CD4-positive, alpha-beta memory T cell (primary cell): ENCODE measurements around the gene CBX5. TPM values are rescaled to one million over a fixed set of nuclear protein-coding genes. Genes with fewer than 3 reads are reported as not detected.
A peak's percentile ranks its signal among the peaks of the same experiment; 100 is the strongest.
"Not testable (repeated sequence)": the region's sequence is repeated elsewhere in the genome, so short reads cannot be mapped to it uniquely, and the experiment has no call there.

Experiments used
- CTCF ChIA-PET: fragments of 350-600 bp; sonication (Branson Sonifier 250); formaldehyde crosslinking; loops from one replicate; lab custom pipeline; 2021; ENCODE audit warnings: inconsistent platforms; ENCODE audit not compliant: partially characterized antibody; lab: Charles Lee
- POLR2A ChIA-PET: fragments of 350-600 bp; sonication (Branson Sonifier 250); formaldehyde crosslinking; loops from one replicate; lab custom pipeline; 2021; ENCODE audit not compliant: partially characterized antibody; lab: Charles Lee
- DNase-seq, 5 donors: peaks; one replicate each; pipeline versions ENCODE4 v3.0.0 to v3.0.0-alpha.2; 2020 to 2022; ENCODE audit warnings: mixed read lengths in 1 of 5
- H3K27ac ChIP-seq: one replicate; pipeline ENCODE4 v1.7.0; 2013; ENCODE audit warnings: low read depth, low read length
- H3K27me3 ChIP-seq: 2 replicates; pipeline ENCODE4 v1.7.0; 2013; ENCODE audit warnings: mild to moderate bottlenecking, low read length, moderate library complexity; ENCODE audit not compliant: insufficient read depth
- H3K36me3 ChIP-seq: 2 replicates; pipeline ENCODE4 v1.7.0; 2013; ENCODE audit warnings: mild to moderate bottlenecking, low read length, moderate library complexity; ENCODE audit not compliant: insufficient read depth
- H3K4me1 ChIP-seq: 2 replicates; pipeline ENCODE4 v1.7.0; 2013; ENCODE audit warnings: mild to moderate bottlenecking, low read length, moderate library complexity; ENCODE audit not compliant: insufficient read depth
- H3K4me3 ChIP-seq, 2 donors: one replicate each; pipeline ENCODE4 v1.7.0; 2013; ENCODE audit warnings: low read length in 2 of 2, mild to moderate bottlenecking in 1 of 2
- H3K9me3 ChIP-seq, 2 donors: one replicate each; pipeline ENCODE4 v1.7.0; 2013; ENCODE audit warnings: low read length in 2 of 2, control low read depth in 1 of 2; ENCODE audit not compliant: control insufficient read depth in 1 of 2
- H3K27ac Mint-ChIP-seq, 7 donors: one replicate each; pipeline ENCODE4 v1.8.0; 2020 to 2021; ENCODE audit warnings: mixed read lengths in 7 of 7, mild to moderate bottlenecking in 6 of 7, inconsistent platforms in 3 of 7, moderate library complexity in 3 of 7
- H3K27me3 Mint-ChIP-seq, 2 donors: one replicate each; pipeline ENCODE4 v1.8.0; 2020 to 2021; ENCODE audit warnings: mixed read lengths in 2 of 2
- H3K36me3 Mint-ChIP-seq, 2 donors: one replicate each; pipeline ENCODE4 v1.8.0; 2020 to 2021; ENCODE audit warnings: mixed read lengths in 2 of 2, inconsistent platforms in 1 of 2, mild to moderate bottlenecking in 1 of 2
- H3K4me1 Mint-ChIP-seq, 4 donors: one replicate each; pipeline ENCODE4 v1.8.0; 2020 to 2021; ENCODE audit warnings: mixed read lengths in 4 of 4, mild to moderate bottlenecking in 1 of 4
- H3K4me3 Mint-ChIP-seq, 8 donors: one replicate each; pipeline ENCODE4 v1.8.0; 2020 to 2021; ENCODE audit warnings: mixed read lengths in 8 of 8, mild to moderate bottlenecking in 7 of 8, moderate library complexity in 6 of 8, inconsistent platforms in 3 of 8
- H3K9me3 Mint-ChIP-seq, 8 donors: one replicate each; pipeline ENCODE4 v1.8.0; 2020 to 2021; ENCODE audit warnings: mixed read lengths in 8 of 8, mild to moderate bottlenecking in 5 of 8, inconsistent platforms in 3 of 8, moderate library complexity in 1 of 8
- intact Hi-C: fragments of 100-400 bp; cut with micrococcal nuclease; formaldehyde crosslinking; loops from one replicate; pipeline ENCODE4 v1.15.1; 2023
- polyA plus RNA-seq, 2 donors: library from polyadenylated mRNA; unstranded; fragments of 300-500 nt; fragmentation: Illumina TruSeq; gene quantifications; one replicate each; pipeline ENCODE4 v1.2.3, GENCODE V29; 2021
- total RNA-seq, 2 experiments: library from RNA; stranded (reverse); gene quantifications; one replicate each; pipeline ENCODE4 v1.2.3, GENCODE V29; 2021

CBX5 gene
- total and polyA plus RNA-seq, 4 experiments from 2014 or later = 13.3 to 76.3 (median 45.1) TPM

DNA sequence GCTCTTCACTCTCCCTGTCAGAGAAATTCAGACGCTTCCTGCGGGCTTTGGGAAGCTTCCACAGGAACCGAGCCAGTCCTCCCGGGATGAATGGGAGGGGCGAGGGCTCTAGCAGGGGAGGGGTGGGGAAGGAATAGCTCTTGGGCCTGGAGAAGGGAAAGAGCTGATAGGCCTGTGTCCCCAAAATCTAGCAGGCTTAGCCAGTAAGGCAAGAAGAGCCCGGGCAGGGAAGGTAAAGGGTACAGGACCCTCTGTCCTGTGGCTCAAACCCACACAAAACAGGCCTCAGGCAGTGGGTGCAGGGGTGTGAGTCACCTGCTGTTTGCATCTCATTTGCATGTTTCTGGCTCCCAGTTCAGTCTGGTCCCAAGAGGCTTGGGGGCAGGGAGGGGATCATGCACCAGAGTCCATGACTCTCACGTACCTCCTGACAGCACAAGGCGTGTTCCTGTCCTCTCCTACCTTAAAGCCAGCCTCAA is 82.5 kb downstream of the CBX5 start:
- H3K27ac ChIP-seq = no peak overlapping the region
- H3K9me3 ChIP-seq = no peaks in the 10 kb centered on the region
- H3K27me3 Mint-ChIP-seq = peaks cover 45 to 60% of the 10 kb centered on the region in 2 donors
- CTCF ChIA-PET = interaction anchor here (7.5 kb wide), 1 partner anchor 191 kb away, joined by 93 read pairs; the partner anchor contains the start of gene HOXC8
- no peak overlapping the region for H3K4me3 ChIP-seq
- H3K4me1 ChIP-seq = no peaks in the 10 kb centered on the region
- no peaks in the 10 kb centered on the region for H3K36me3 Mint-ChIP-seq
- no peaks in the 10 kb centered on the region for H3K36me3 ChIP-seq
- H3K27ac Mint-ChIP-seq = no peak overlapping the region
- H3K4me1 Mint-ChIP-seq = peaks cover 0 to 17% (median 2%) of the 10 kb centered on the region in 4 donors
- peaks cover 38% of the 10 kb centered on the region for H3K27me3 ChIP-seq
- intact Hi-C loops = no loop called here
- H3K4me3 Mint-ChIP-seq = peak overlapping the region in 1 of 8 donors; percentile 30
- DNase-seq = no peak
- no peaks in the 10 kb centered on the region for H3K9me3 Mint-ChIP-seq
- POLR2A ChIA-PET = no interaction called here

GRCh38 chr12:54197010-54197409 is 82.9 kb downstream of the CBX5 start:
- H3K36me3 Mint-ChIP-seq = no peaks in the 10 kb centered on the region
- intact Hi-C loops = no loop called here
- H3K27me3 Mint-ChIP-seq = peaks cover 46 to 65% of the 10 kb centered on the region in 2 donors
- Histone ChIP-seq H3K27ac (no peak overlapping the region), H3K4me3 (no peak overlapping the region), H3K36me3 (no peaks in the 10 kb centered on the region), H3K4me1 (no peaks in the 10 kb centered on the region), H3K27me3 (peaks cover 38% of the 10 kb centered on the region), H3K9me3 (no peaks in the 10 kb centered on the region)
- ChIA-PET CTCF (interaction anchor here (7.5 kb wide), 1 partner anchor 190 kb away, joined by 93 read pairs; the partner anchor contains the start of gene HOXC8), POLR2A (no interaction called here)
- no peak overlapping the region for H3K27ac Mint-ChIP-seq
- no peaks in the 10 kb centered on the region for H3K9me3 Mint-ChIP-seq
- peak overlapping the region in 1 of 8 donors; percentile 30 for H3K4me3 Mint-ChIP-seq
- H3K4me1 Mint-ChIP-seq = peaks cover 0 to 17% (median 2%) of the 10 kb centered on the region in 4 donors
- DNase-seq = no peak

DNA sequence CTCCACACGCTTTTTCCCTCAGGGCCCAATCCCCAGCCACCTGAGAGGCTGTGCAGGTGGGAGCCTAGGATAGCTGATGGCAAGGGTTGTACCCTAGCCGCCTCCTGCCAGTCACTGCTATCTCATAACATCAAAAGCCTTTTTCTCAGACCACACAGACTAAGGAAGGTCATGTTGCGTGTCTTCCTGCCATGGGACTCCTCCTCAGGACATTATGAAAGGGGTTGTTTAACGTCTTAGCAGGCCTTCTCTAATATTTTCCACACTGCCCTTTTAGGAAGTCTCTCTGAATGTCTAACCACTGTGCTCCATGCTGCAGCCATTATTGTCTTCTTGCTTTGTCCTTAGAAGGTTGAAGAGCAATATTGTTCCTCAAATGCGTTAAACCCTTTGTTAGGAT is 83.5 kb downstream of the CBX5 start:
- H3K27ac ChIP-seq = no peak overlapping the region
- Mint-ChIP-seq H3K27ac (no peak overlapping the region), H3K36me3 (no peaks in the 10 kb centered on the region), H3K27me3 (peaks cover 47 to 65% of the 10 kb centered on the region in 2 donors), H3K4me1 (peaks cover 3 to 21% (median 4%) of the 10 kb centered on the region in 4 donors), H3K9me3 (no peaks in the 10 kb centered on the region), H3K4me3 (peak overlapping the region in 1 of 8 donors; percentile 9)
- H3K27me3 ChIP-seq = peaks cover 38% of the 10 kb centered on the region
- no peaks in the 10 kb centered on the region for H3K36me3 ChIP-seq
- CTCF ChIA-PET = interaction anchor here (1.7 to 7.5 kb wide), 2 partner anchors 12 to 190 kb away, joined by 13 to 93 read pairs; partner anchors contain the start of gene HOXC8
- POLR2A ChIA-PET = no interaction called here
- H3K4me3 ChIP-seq = no peak overlapping the region
- H3K9me3 ChIP-seq = no peaks in the 10 kb centered on the region
- H3K4me1 ChIP-seq = peaks cover 6% of the 10 kb centered on the region
- no peak for DNase-seq
- intact Hi-C loops = no loop called here

GRCh38 chr12:54195737-54196347 is 84.1 kb downstream of the CBX5 start:
- H3K27me3 Mint-ChIP-seq = peaks cover 44 to 61% of the 10 kb centered on the region in 2 donors
- H3K36me3 ChIP-seq = no peaks in the 10 kb centered on the region
- H3K27ac ChIP-seq = no peak overlapping the region
- no peaks in the 10 kb centered on the region for H3K9me3 Mint-ChIP-seq
- H3K27ac Mint-ChIP-seq = peak overlapping the region in 1 of 7 donors; percentile 35
- intact Hi-C loops = no loop called here
- DNase-seq = no peak
- CTCF ChIA-PET = interaction anchor here (1.7 to 7.9 kb wide), 2 partner anchors 12 to 190 kb away, joined by 13 to 109 read pairs; partner anchors contain the start of gene HOXC8
- H3K9me3 ChIP-seq = no peaks in the 10 kb centered on the region
- H3K4me3 ChIP-seq = no peak overlapping the region
- H3K4me1 Mint-ChIP-seq = peaks cover 4 to 27% (median 8%) of the 10 kb centered on the region in 4 donors
- POLR2A ChIA-PET = no interaction called here
- peaks cover 34% of the 10 kb centered on the region for H3K27me3 ChIP-seq
- peak overlapping the region in 2 of 8 donors; percentile 9 to 10 for H3K4me3 Mint-ChIP-seq
- peaks cover 11% of the 10 kb centered on the region for H3K4me1 ChIP-seq
- H3K36me3 Mint-ChIP-seq = no peaks in the 10 kb centered on the region

DNA sequence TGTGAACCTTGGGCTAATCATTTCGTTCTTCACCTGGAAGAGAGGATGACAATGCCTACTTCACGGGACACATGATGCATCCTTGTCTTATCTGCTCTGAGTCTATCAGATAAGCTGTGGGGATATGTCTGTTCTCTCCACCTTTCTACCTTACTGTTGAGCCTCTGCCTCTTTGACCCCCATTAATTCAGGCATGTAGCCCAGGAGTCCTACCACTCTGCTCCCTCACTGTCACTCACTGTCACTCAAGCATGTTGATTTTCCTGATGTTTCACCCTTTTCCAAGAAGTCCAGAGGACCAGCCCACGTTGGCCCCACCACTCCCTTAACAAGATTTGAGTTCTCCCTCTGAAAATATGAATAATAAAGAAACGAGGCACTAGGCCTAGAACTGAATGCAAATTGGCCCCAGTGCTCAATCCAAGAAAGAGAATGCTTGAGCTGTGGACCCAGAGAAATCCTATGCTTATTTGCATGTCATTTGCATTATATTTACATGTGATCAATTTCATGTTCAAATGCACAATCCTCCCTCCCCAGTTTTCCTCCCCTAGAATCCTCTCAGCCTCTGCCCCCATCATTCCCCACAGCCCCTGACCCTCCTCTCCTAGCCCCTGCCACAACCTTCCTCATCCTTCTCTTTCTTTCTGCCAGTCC is 84.7 kb downstream of the CBX5 start:
- H3K27me3 ChIP-seq = peaks cover 34% of the 10 kb centered on the region

GRCh38 chr12:54194611-54195010 is 85.3 kb downstream of the CBX5 start:
- H3K9me3 ChIP-seq, POLR2A ChIA-PET, H3K4me3 Mint-ChIP-seq, DNase-seq, H3K36me3 ChIP-seq, H3K27ac Mint-ChIP-seq, intact Hi-C loops, H3K36me3 Mint-ChIP-seq, H3K4me3 ChIP-seq, H3K9me3 Mint-ChIP-seq, H3K27ac ChIP-seq: not testable (repeated sequence)
- peaks cover 34% of the 10 kb centered on the region for H3K27me3 ChIP-seq
- peaks cover 6 to 35% (median 8%) of the 10 kb centered on the region in 4 donors for H3K4me1 Mint-ChIP-seq
- CTCF ChIA-PET = interaction anchor here (0.8 to 7.9 kb wide), 5 partner anchors 11 to 458 kb away, joined by 3 to 109 read pairs (median 13); partner anchors contain the start of genes HOXC5 and HOXC8
- H3K4me1 ChIP-seq = peaks cover 11% of the 10 kb centered on the region
- H3K27me3 Mint-ChIP-seq = peaks cover 35 to 52% of the 10 kb centered on the region in 2 donors

More for the DNA sequence above, 84.7 kb downstream of the CBX5 start:
- H3K27ac ChIP-seq = no peak overlapping the region
- Mint-ChIP-seq H3K9me3 (no peaks in the 10 kb centered on the region), H3K4me1 (peaks cover 4 to 29% (median 8%) of the 10 kb centered on the region in 4 donors), H3K27me3 (peaks cover 39 to 55% of the 10 kb centered on the region in 2 donors), H3K4me3 (peak overlapping the region in 1 of 8 donors; percentile 10), H3K27ac (peak overlapping the region in 1 of 7 donors; percentile 35), H3K36me3 (no peaks in the 10 kb centered on the region)
- peaks cover 11% of the 10 kb centered on the region for H3K4me1 ChIP-seq
- no peaks in the 10 kb centered on the region for H3K9me3 ChIP-seq
- no peak for DNase-seq
- POLR2A ChIA-PET = no interaction called here
- no peak overlapping the region for H3K4me3 ChIP-seq
- intact Hi-C loops = no loop called here
- CTCF ChIA-PET = interaction anchor here (0.8 to 7.9 kb wide), 5 partner anchors 10 to 459 kb away, joined by 3 to 109 read pairs (median 13); partner anchors contain the start of genes HOXC5 and HOXC8
- H3K36me3 ChIP-seq = no peaks in the 10 kb centered on the region

DNA sequence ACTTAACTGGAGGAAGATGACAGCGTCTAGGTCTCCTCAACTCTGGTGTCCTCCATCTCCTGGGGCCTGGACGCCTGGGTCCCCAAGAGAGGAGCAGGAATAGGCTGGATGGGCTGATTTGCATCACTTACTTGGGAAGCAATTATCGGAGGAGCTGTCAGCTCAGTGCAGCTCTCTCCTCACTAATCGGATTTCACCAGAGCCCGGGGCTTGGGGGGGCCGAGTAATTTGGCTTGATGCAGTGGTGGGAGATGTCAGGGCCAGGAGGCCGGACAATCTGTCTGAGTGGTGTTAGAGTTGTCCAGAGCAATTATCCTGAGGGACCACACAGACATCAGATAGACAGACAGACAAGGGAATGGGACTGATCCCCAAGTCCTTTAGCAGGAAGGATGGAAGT is 86.5 kb downstream of the CBX5 start:
- H3K9me3 ChIP-seq = no peaks in the 10 kb centered on the region
- Mint-ChIP-seq H3K27me3 (peaks cover 29 to 45% of the 10 kb centered on the region in 2 donors), H3K27ac (no peak overlapping the region), H3K4me1 (peaks cover 12 to 46% (median 16%) of the 10 kb centered on the region in 4 donors), H3K9me3 (no peaks in the 10 kb centered on the region), H3K4me3 (no peak overlapping the region), H3K36me3 (peaks cover 0 to 2% of the 10 kb centered on the region in 2 donors)
- ChIA-PET POLR2A (no interaction called here), CTCF (interaction anchor here (0.7 to 8.0 kb wide), 7 partner anchors 8 to 206 kb away, joined by 3 to 109 read pairs (median 49); partner anchors contain the start of genes HOXC5 and HOXC8)
- H3K4me3 ChIP-seq = no peak overlapping the region
- peaks cover 15% of the 10 kb centered on the region for H3K4me1 ChIP-seq
- DNase-seq = no peak
- intact Hi-C loops = no loop called here
- no peak overlapping the region for H3K27ac ChIP-seq
- peaks cover 31% of the 10 kb centered on the region for H3K27me3 ChIP-seq
- no peaks in the 10 kb centered on the region for H3K36me3 ChIP-seq
